GM23338 (cell line): ENCODE results near the gene SRMS. TPM values are rescaled to one million over a fixed set of nuclear protein-coding genes. Genes with fewer than 3 reads are reported as not detected.

Source experiments
- ATAC-seq: fragments of 200-7000 bp; cut with Tn5 transposase; 3 replicates; pipeline ENCODE4 v1.9.1; 2020
- DNase-seq: peaks from one replicate; pipeline ENCODE4 v3.0.0-alpha.2; 2015; ENCODE audit warnings: low spot score
- H2AFZ ChIP-seq: fragments of 200-600 bp; sonication (generic); 2 replicates; pipeline ENCODE4 v1.8.0; 2016; ENCODE audit warnings: antibody characterized with exemption, mild to moderate bottlenecking, moderate library complexity
- H3F3A ChIP-seq: fragments of 200-600 bp; sonication (generic); replicated peaks from 2 replicates; pipeline ENCODE4 v1.8.0; 2017; ENCODE audit warnings: antibody characterized with exemption, mixed run types, low read depth
- H3K27ac ChIP-seq: fragments of 200-600 bp; sonication (generic); 2 replicates; pipeline ENCODE4 v1.6.1; 2016; ENCODE audit warnings: low read depth
- H3K27me3 ChIP-seq: fragments of 200-600 bp; sonication (generic); 2 replicates; pipeline ENCODE4 v1.8.0; 2016; ENCODE audit warnings: mild to moderate bottlenecking, mixed run types, moderate library complexity; ENCODE audit not compliant: insufficient read depth
- H3K36me3 ChIP-seq: fragments of 200-600 bp; sonication (generic); 2 replicates; pipeline ENCODE4 v1.8.0; 2016; ENCODE audit warnings: mild to moderate bottlenecking; ENCODE audit not compliant: insufficient read depth
- H3K4me1 ChIP-seq: fragments of 200-600 bp; sonication (generic); 2 replicates; pipeline ENCODE4 v1.8.0; 2016; ENCODE audit warnings: mild to moderate bottlenecking, moderate library complexity; ENCODE audit not compliant: insufficient read depth
- H3K4me2 ChIP-seq: fragments of 200-600 bp; sonication (generic); 2 replicates; pipeline ENCODE4 v1.7.1; 2017; ENCODE audit warnings: mixed run types
- H3K4me3 ChIP-seq: fragments of 200-600 bp; sonication (generic); 2 replicates; pipeline ENCODE4 v1.6.1; 2016; ENCODE audit warnings: mixed run types
- H3K79me2 ChIP-seq: fragments of 200-600 bp; sonication (generic); replicated peaks from 2 replicates; pipeline ENCODE4 v1.8.0; 2017; ENCODE audit warnings: mild to moderate bottlenecking; ENCODE audit not compliant: insufficient read depth
- H3K9me2 ChIP-seq: fragments of 200-600 bp; sonication (generic); 2 replicates; pipeline ENCODE4 v1.8.0; 2017; ENCODE audit not compliant: insufficient read depth
- H4K20me1 ChIP-seq: fragments of 200-600 bp; sonication (generic); replicated peaks from 2 replicates; pipeline ENCODE4 v1.8.0; 2017; ENCODE audit warnings: mild to moderate bottlenecking; ENCODE audit not compliant: insufficient read depth
- H3K27ac Mint-ChIP-seq: 2 replicates; pipeline ENCODE4 v1.8.0; 2020; ENCODE audit warnings: inconsistent platforms, mild to moderate bottlenecking, moderate library complexity, mixed read lengths
- H3K27me3 Mint-ChIP-seq: 3 replicates; pipeline ENCODE4 v1.8.0; 2022; ENCODE audit warnings: low read depth, mild to moderate bottlenecking, moderate library complexity, mixed read lengths, inconsistent platforms; ENCODE audit not compliant: insufficient read depth, poor library complexity
- H3K36me3 Mint-ChIP-seq: 3 replicates; pipeline ENCODE4 v1.8.0; 2021; ENCODE audit warnings: low read depth, mild to moderate bottlenecking, inconsistent platforms, moderate library complexity, mixed read lengths
- H3K4me1 Mint-ChIP-seq: 3 replicates; pipeline ENCODE4 v1.8.0; 2020; ENCODE audit warnings: mild to moderate bottlenecking, inconsistent platforms, mixed read lengths
- H3K4me3 Mint-ChIP-seq: 3 replicates; pipeline ENCODE4 v1.8.0; 2021; ENCODE audit warnings: moderate library complexity, mild to moderate bottlenecking, inconsistent platforms, mixed read lengths
- H3K9me3 Mint-ChIP-seq: 3 replicates; pipeline ENCODE4 v1.8.0; 2020; ENCODE audit warnings: moderate library complexity, mild to moderate bottlenecking, inconsistent platforms, mixed read lengths
- CREB1 ChIP-seq: fragments of 250-450 bp; sonication (Bioruptor Pico); IDR thresholded peaks from 2 replicates; pipeline ENCODE4 v1.5.0; 2020; ENCODE audit warnings: low read depth, mild to moderate bottlenecking, moderate library complexity
- ETS1 ChIP-seq: IDR thresholded peaks from 2 replicates; pipeline ENCODE4 v1.6.1; 2016; ENCODE audit warnings: antibody characterized with exemption
- NANOG ChIP-seq: IDR thresholded peaks from 2 replicates; pipeline ENCODE4 v1.6.1; 2016; ENCODE audit warnings: antibody characterized with exemption, borderline replicate concordance
- REST ChIP-seq: IDR thresholded peaks from one replicate; pipeline ENCODE4 v1.6.1; 2018; ENCODE audit warnings: antibody characterized with exemption; ENCODE audit not compliant: unreplicated experiment
- ZNF114 ChIP-seq: fragments of 250-450 bp; sonication (Bioruptor Pico); IDR thresholded peaks from 2 replicates; pipeline ENCODE4 v1.5.0; 2020; ENCODE audit warnings: mild to moderate bottlenecking, moderate library complexity
- ZNF462 ChIP-seq: fragments of 250-450 bp; sonication (Bioruptor Pico); IDR thresholded peaks from 2 replicates; pipeline ENCODE4 v1.5.0; 2020; ENCODE audit warnings: mild to moderate bottlenecking, moderate library complexity
- polyA plus RNA-seq: library from polyadenylated mRNA; unstranded; fragments of >200 nt; fragmentation: Nextera tagmentation; extraction: Ambion mirVana; gene quantifications from 2 replicates; pipeline ENCODE4 v1.2.1, GENCODE V29; 2016
- total RNA-seq: library from RNA; depleted of rRNA; stranded (reverse); fragments of >200 nt; shearing (Covaris generic); gene quantifications from 2 replicates; pipeline ENCODE4 v1.2.3, GENCODE V29; 2014

Gene SRMS
- total and polyA plus RNA-seq, 2 experiments from 2014 or later: 0.23 to 0.59 TPM

- Histone ChIP-seq H3K36me3 (no peaks in the 10 kb centered on the region), H2AFZ (no peak overlapping the region), H3K4me1 (no peaks in the 10 kb centered on the region), H3F3A (no peaks in the 10 kb centered on the region), H3K4me3 (no peak overlapping the region), H3K27ac (no peak overlapping the region), H3K79me2 (no peaks in the 10 kb centered on the region), H3K27me3 (no peaks in the 10 kb centered on the region), H3K4me2 (no peak overlapping the region), H3K9me2 (no peaks in the 10 kb centered on the region), H4K20me1 (no peaks in the 10 kb centered on the region)
- DNase-seq (no peak), ATAC-seq (no peak)
- Mint-ChIP-seq H3K27me3 (peaks cover 8% of the 10 kb centered on the region), H3K9me3 (no peaks in the 10 kb centered on the region; the same call in 2 of the 3 replicates), H3K36me3 (peaks cover 4% of the 10 kb centered on the region; the same call in 1 of the 3 replicates), H3K4me3 (no peak overlapping the region), H3K4me1 (peaks cover 3% of the 10 kb centered on the region; the same call in 2 of the 3 replicates), H3K27ac (no peak overlapping the region)
- TF ChIP-seq ZNF114: no peak
- TF ChIP-seq NANOG: no peak
- TF ChIP-seq REST: no peak
- TF ChIP-seq CREB1 (CRISPR knock-in tag): no peak
- TF ChIP-seq ZNF462: no peak
- TF ChIP-seq ETS1: no peak
These were observed 6.2 kb downstream of the SRMS start for GRCh38 chr20:63541371-63541770.
